NCI-H128 (cell line): ENCODE results near the gene KIN.
A peak's percentile ranks its signal among the peaks of the same experiment; 100 is the strongest.
"Not testable (repeated sequence)": the region's sequence is repeated elsewhere in the genome, so short reads cannot be mapped to it uniquely, and the experiment has no call there.

Experiments
- DNase-seq: peaks from one replicate; lab custom pipeline; 2025; ENCODE audit not compliant: unreplicated experiment; lab: John Stamatoyannopoulos, UW

KIN gene

DNA sequence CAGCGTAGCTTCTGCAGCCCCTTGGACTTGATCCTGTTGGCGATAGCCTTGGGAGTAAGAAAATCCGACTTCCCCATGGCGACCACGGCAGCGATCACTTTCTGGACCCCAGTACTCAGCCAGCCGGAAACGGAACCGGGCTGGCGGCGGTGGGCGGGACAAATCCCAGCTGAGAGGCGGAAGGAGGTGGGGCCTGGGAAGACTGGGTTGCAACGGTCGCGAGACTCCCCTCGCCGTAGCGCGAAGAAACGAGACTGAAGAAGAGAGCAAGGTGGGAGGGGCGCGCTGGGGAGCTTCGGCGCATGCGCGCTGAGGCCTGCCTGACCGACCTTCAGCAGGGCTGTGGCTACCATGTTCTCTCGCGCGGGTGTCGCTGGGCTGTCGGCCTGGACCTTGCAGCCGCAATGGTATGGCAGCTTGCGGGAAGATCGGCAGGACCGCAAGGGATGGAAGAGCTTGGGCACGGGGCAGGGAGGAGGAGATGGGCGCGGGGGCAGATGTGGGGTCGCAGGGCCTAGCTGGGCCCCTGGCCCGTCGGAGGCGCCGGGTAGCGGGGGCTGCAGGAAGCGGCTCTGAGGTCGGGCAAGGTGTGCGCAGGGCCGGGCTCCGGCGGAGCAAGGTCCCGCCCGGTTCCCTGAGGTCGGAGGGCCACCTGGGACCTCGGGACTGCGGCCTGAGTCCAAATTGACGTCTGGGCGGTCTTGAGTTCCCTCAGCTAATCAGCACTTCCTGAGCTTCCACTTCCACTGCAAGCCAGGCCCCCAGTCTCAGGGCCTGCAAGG lies at the start of gene KIN, which contains the start of gene ATP5F1C:
KIN (minus strand) TSS at position 137 of the 782 bp plus-strand sequence; CDS start at position 77, 60 bp downstream.
ATP5F1C (plus strand) TSS at position 321 of the 782 bp plus-strand sequence; CDS start at position 352, 31 bp downstream.
- DNase-seq: peak; percentile 84

- DNase-seq: no peak
These were observed 48.8 kb upstream of the KIN start for GRCh38 chr10:7836571-7836970.

GRCh38 chr10:7834262-7834661 lies 46.5 kb upstream of the KIN start:
- no peak for DNase-seq

- DNase-seq: no peak
These were observed 45.4 kb upstream of the KIN start for GRCh38 chr10:7833210-7833609.

- DNase-seq: no peak
These were observed 44.3 kb upstream of the KIN start for GRCh38 chr10:7832060-7832459.

DNA sequence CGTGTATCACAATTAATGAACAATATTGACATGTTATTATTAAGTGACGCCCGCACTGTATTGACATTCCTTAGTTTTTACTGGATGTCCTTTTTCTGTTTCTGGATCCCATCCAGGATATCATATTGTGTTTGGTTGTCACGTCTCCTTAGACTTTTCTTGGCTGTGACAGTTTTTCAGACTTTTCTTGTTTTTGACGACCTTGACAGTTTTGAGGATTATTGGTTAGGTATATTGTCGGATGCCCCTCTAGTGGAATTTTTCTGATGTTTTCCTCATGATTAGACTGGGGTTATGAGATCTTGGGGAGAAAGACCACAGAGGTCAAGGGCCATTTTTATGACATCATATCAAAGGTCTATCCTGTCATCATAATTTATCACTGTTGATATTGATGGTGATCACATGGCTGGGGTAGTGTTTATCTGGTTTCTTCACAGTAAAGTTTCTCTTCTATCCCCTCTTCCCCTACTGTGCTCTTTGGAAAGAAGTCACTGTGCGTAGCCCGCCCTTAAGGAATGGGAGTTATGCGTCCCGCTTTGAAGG lies 41.6 kb upstream of the KIN start:
- no peak for DNase-seq

- no peak for DNase-seq
These were observed 39.2 kb upstream of the KIN start for GRCh38 chr10:7826971-7827370.

GRCh38 chr10:7824251-7824650 lies 36.5 kb upstream of the KIN start:
- no peak for DNase-seq

DNA sequence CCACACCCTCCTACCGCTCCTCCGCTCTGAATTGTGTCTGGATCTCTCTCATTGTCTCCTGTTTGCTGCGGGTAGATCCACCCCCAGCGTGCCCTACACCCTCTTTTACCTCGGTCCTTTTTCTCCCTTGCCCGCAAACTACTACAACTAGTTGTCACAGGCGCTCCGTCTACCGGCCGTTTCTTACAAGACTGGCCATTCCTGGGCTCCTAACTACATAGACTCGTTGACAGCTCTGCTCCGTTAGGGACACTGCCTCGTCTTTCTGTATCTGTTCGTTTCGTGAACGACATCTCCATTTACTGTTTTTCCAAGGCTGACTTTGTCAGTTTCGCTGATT lies 31.3 kb upstream of the KIN start:
- no peak for DNase-seq

DNA sequence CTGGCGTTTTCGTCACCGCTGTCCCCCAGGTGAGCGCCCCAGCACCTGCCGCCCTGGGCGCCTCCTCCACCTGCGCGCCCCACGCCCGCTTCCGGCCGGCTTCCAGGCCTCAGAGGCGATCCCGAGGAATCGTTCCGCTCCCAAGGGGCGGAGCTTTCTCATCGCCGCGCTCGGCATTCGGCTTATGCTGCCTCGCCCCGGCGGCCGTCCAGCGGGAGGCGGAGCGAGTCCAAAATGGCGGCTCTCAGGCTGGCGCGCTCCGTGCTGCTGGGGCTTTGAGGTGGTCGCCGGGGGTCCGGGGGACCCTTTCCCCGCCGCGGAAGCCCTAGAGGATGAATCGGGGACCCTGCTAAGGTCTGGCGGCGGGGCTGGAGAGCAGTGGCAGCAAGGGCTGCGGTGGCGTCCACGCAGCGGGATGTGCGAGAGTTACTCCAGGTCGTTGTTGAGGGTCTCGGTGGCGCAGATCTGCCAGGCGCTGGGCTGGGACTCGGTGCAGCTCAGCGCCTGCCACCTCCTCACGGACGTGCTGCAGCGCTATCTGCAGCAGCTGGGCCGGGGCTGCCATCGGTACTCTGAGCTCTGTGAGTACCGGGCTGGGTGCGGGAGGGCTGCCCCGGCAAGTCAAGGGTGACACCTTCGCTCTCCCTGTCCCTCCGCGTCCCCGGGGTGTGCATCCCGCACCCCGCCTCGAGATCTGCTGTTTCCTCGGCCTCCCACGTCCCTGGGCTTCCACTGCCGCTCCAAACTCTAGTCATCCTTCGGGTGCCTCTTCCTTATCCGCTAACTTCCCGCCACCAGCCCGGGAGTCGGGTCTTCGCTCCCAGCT lies 30.7 kb upstream of the KIN start, which contains the start of gene TAF3:
TAF3 (plus strand) TSS at position 211 of the 826 bp plus-strand sequence; CDS start at position 416, 205 bp downstream.
- peak; percentile 77 for DNase-seq

GRCh38 chr10:7817984-7818294 lies 30.1 kb upstream of the KIN start:
- DNase-seq: no peak

GRCh38 chr10:7817576-7817975 lies 29.8 kb upstream of the KIN start:
- no peak for DNase-seq

GRCh38 chr10:7813481-7813880 lies 25.7 kb upstream of the KIN start:
- DNase-seq: no peak

DNA sequence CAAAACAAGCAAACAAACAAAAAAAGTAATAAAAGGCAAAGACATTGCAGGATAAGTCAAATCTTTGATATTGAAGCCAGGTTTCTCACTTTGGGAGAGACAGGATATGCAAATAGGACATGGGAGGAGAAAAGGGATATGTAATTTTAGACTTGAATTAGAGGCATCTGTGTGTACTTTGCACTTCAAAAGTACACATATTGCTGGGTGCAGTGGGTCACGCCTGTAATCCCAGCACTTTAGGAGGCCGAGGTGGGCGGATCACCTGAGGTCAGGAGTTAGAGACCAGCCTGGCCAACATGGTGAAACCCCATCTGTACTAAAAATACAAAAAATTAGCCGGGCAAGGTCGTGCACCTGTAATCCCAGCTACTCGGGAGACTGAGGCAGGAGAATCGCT lies 23.9 kb upstream of the KIN start:
- not testable (repeated sequence) for DNase-seq

- DNase-seq: no peak
These were observed 23.2 kb upstream of the KIN start for GRCh38 chr10:7811000-7811399.

GRCh38 chr10:7810443-7810842 lies 22.6 kb upstream of the KIN start:
- no peak for DNase-seq

DNA sequence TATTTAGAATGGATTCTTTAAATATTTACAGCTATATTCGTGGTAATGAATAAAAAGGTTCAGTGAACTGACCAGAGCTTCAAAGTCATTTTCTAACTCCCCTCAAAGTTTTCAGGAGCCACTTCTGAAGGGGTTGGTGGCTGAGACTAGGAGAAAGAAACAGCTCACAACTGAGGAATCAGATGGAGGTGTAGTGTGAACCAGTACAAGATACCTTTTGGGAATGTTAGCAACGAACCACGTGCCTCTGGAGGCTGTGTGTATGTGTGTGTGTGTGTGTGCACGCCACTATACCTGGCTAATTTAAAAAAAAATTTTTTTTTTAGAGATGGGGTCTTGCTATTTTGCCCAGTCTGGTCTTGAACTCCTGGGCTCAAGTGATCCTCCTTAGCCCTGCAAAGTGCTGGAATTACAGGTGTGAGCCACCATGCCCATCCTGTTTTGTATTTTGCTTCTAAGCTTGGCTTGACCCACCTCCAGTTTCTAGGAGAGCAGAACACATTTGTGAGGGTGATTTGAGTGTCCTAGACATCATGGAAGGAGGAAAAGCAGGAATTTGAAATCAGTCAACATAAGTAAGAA lies 21.0 kb upstream of the KIN start:
- no peak for DNase-seq

GRCh38 chr10:7804741-7805140 lies 16.9 kb upstream of the KIN start:
- no peak for DNase-seq

DNA sequence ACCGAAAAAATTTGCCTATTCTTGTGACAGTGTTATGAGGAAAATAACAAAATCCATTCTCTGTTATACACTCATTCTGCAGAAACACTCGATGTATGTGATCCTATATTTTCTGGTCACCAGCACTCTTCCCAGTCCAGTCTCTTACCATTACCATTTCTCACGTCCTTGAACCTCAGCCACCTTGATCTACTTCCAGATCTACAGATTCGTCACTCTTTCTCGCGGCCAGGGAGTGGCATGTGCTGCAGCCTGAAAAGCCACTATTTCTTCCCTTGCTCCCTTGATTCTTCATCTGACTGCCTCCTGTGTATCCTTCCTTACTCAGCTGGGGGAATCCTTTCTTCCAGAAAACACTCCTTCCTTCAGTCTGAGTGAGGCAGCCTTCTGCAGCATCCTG lies 16.4 kb upstream of the KIN start:
- DNase-seq: no peak

GRCh38 chr10:7802606-7803005 lies 14.8 kb upstream of the KIN start:
- no peak for DNase-seq

DNA sequence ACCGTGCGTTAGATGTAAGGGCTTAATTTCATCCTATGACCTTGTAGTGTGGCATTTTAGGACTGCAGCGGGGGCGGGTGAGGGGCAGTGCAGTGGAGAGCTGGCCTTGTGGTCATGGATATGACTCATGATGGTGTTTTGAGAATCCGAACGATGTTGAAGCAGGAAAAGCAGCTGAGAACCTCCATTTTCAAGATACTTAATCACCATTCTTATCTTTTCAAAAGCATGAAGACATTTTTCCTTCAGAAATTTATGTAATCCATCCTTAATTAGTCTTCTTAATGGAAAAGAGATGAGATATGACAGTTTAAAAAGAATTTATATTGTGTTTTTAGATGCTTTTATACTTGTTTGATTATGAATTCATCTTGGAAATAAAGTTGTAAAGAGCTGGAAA lies 9.8 kb upstream of the KIN start:
- DNase-seq: no peak

DNA sequence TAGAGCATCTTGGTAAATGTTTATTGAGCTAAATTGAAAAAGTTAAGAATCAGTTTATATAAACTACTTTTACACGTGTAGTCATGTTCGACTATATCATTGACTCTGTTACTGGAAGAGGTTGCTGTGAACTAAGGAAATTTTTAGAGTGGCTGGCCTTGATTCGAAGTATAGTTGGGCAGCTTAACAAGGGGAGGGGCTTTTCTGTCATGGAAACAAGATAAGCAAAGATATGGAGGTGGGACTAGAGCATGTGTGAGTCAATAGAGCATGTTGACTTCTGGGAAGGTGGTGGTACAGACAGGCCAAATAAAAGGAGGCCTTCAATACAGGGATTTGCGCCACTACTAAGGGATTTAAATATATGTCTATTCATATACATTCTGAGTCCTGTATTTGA lies 7.8 kb upstream of the KIN start:
- no peak for DNase-seq
